HG03521 (cell line): ENCODE measurements around the gene STAG1.
"Not testable (repeated sequence)": the region's sequence is repeated elsewhere in the genome, so short reads cannot be mapped to it uniquely, and the experiment has no call there.

Source experiments
- ATAC-seq: cut with Tn5 transposase; IDR thresholded peaks from one replicate; pipeline ENCODE4 v1.9.1; 2021; ENCODE audit warnings: mild to moderate bottlenecking, moderate library complexity; ENCODE audit not compliant: unreplicated experiment

STAG1 gene

GRCh38 chr3:136752172-136752421 is at the start of gene STAG1:
Gene STAG1 (minus strand): TSS chr3:136752378. CDS start chr3:136630898, 121,480 bp downstream.
- ATAC-seq = no peak

- not testable (repeated sequence) for ATAC-seq
Measured at GRCh38 chr3:136801146-136801545, 49.0 kb upstream of the STAG1 start.

- no peak for ATAC-seq
Measured at GRCh38 chr3:136792556-136793330, 40.6 kb upstream of the STAG1 start.

GRCh38 chr3:136790786-136791185 is 38.6 kb upstream of the STAG1 start:
- no peak for ATAC-seq

GRCh38 chr3:136789976-136790375 is 37.8 kb upstream of the STAG1 start:
- ATAC-seq = no peak

- ATAC-seq = no peak
Measured at GRCh38 chr3:136788154-136788553, 36.0 kb upstream of the STAG1 start.

DNA sequence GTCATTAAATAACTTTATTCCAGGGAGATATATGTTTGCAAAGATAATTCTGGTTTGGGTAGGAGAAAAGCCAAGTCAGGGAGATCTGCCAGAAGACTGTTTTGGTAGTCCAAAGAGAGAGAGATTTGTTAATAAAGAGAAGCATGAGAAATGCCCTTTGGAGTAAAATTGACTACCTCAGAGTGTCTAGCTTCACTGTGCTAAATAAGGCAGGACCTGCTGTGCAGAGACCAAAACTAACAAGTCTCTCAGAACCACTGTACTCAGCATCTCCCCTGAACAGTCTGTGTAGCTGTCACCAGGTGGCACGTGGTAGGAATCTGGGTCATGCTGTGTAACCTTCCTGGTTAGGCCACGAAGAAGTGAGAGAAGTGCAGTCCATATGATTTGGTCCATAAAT is 35.2 kb upstream of the STAG1 start:
- ATAC-seq = peak; percentile 56

DNA sequence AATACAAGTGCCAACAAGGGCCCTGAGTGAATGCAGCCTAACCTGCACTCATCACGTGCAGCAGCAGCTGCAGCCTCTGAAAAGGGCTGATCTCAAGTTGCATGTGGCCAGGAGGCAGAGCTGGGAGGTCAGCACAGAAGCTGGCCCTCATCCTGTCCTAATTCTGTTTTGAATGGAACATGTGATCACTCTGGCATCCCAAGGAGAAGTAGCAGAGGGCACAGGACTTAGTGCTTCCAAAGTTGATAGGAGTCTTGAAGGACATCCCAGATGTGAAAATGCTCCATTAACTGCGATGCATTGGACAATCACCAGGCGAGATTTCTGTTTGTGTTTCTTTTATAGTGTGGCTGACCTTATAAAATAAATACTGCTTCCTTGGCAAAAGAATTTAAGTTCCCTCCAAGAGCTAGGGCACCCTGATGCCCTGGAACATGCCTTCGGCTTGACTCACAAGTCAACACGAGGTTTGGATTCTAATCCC is 31.6 kb upstream of the STAG1 start:
- ATAC-seq = no peak

- ATAC-seq = no peak
Measured at GRCh38 chr3:136780741-136781140, 28.6 kb upstream of the STAG1 start.

DNA sequence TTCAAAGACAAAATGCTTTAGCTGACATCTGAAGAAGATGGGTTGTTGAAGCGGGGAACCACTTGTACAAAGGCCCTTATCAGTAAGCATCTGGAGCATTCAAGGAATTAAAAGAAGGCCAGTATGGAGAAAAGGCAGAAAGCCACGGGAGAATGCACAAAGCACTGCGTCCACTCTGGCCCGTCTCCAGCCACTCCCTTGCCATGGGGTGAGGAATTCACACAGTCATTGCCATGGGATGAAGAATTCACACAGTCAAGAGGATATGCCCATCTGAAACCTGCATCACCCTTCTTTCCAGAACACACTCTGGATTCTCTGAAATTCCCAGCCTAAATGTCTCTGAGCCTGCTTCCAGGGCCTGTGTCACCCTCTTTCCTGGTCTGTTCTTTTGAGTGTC is 26.7 kb upstream of the STAG1 start:
- ATAC-seq = no peak

- no peak for ATAC-seq
Measured at GRCh38 chr3:136772709-136773108, 20.5 kb upstream of the STAG1 start.

DNA sequence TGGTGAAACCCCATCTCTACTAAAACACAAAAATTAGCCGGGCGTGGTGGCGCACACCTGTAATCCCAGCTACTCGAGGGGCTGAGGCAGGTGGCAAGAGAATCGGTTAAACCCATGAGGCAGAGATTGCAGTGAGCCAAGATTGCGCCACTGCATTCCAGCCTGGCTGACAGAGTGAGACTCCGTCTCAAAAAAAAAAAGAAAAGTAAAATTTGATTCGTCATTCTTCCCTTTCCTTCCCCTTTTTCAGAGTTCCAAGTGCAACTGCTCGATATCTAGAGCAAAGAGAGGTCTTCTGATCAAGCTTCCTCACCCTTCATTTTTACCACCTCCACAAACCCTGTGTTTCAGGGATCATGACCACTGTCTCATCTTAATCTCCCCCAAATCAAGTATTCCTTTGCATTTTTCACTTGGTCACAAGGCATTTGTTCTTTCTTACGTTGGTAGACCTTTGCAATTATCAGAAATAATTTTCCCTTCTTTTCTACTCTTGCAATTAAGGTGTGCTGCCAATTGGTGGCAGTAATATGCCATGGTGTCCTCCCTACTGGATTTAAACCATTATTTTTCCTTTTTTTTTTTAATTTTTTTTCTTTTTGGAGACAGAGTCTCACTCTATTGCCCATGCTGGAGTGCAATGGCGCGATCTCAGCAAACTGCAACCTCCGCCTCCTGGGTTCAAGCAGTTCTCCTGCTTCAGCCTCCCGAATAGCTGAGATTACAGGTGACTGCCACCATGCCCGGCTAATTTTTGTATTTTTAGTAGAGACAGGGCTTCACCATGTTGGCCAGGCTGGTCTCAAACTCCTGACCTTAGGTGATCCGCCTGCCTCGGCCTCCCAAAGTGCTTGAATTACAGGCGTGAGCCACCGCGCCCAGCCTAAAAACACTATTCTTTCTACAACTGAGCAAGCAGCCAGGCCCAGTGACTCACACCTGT is 6.3 kb upstream of the STAG1 start:
- ATAC-seq = not testable (repeated sequence)

DNA sequence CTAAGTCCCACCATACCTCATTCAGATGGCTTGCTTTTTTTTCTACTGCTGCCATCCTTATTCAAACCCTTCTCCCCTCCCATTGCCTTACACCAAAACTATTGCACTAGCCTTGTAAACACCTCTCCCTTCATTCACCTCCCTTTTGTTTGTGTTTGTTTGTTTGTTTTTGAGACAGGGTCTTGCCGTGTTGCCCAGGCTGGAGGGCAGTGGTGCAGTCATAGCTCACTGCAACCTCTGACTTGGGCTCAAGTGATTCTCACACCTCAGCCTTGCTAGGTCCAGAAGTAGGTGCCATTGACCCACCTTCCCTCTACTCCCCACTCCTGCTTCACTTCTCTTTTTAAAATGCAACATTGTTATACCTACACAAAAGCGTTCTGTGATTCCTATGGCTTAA is 3.0 kb upstream of the STAG1 start:
- ATAC-seq = no peak

- ATAC-seq = no peak
Measured at GRCh38 chr3:136753326-136753939, 1.3 kb upstream of the STAG1 start.

DNA sequence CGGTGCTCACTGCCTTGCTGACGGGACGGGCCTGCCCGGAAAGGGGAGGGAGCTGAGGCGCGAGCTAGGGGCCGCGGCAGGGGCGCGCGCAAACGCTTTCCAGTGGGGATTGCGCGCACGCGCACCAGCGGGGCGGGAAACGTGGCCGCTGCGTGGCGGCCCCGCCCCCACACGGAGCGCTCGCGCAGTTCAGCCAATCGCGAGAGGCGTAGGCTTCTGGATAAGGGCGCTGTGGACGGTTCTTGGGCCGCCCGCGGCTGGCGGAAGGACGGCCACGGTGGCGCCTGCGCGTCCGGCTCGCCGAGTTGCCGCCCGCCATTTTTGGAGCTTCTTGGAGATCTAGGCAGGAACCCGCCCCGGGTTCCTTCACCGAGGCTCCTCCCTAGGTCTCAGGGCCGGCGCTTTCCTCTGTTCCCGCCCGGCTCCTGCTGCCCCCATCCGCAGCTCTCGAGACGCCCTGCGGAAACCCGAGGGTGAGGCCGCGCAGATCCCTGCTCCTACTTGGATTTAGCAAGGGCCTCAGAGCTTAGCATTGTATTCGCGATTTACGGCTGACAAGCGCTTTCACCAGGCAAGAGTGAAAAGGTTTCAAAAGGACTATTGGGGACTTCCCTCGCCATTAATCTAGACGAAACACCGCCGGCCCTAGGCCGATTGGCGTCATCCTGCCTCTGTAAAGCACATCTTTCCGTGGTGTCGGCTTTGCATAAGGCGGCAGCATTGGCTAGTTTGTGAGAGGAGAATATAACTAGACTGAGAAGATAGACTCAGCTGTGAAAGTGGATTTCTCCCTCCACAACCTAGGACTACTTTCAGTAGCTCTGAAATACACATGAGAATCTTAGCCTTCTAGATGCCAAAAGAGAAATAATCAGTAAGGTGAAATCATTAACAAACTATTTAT is 496 bp upstream of the STAG1 start:
- peak; percentile 83 for ATAC-seq

GRCh38 chr3:136751316-136752171 is 634 bp downstream of the STAG1 start:
- ATAC-seq = peak; percentile 14

- ATAC-seq = no peak
Measured at GRCh38 chr3:136750897-136751315, 1.3 kb downstream of the STAG1 start.

- no peak for ATAC-seq
Measured at GRCh38 chr3:136750209-136750896, 1.8 kb downstream of the STAG1 start.

- not testable (repeated sequence) for ATAC-seq
Measured at GRCh38 chr3:136749602-136750001, 2.6 kb downstream of the STAG1 start.
